SK-N-MC (cell line): Measurements from ENCODE around the gene PARS2.
A peak's percentile ranks its signal among the peaks of the same experiment; 100 is the strongest.

Source experiments
- DNase-seq: peaks from one replicate; pipeline ENCODE4 v3.0.0-alpha.2; 2011; ENCODE audit warnings: low read depth, low spot score
- H3K27ac ChIP-seq: fragments of 200-600 bp; sonication (generic); 2 replicates; pipeline ENCODE4 v1.5.1; 2016; ENCODE audit warnings: mixed run types
- H3K36me3 ChIP-seq: fragments of 200-600 bp; sonication (generic); 2 replicates; pipeline ENCODE4 v1.6.1; 2017; ENCODE audit warnings: antibody characterized with exemption, low read length, mixed read lengths; ENCODE audit not compliant: insufficient read depth
- H3K4me3 ChIP-seq: fragments of 200-600 bp; sonication (generic); 2 replicates; pipeline ENCODE4 v1.5.1; 2016
- H3K9ac ChIP-seq: fragments of 200-600 bp; sonication (generic); 2 replicates; pipeline ENCODE4 v1.8.0; 2017; ENCODE audit warnings: mixed run types, mixed read lengths; ENCODE audit not compliant: insufficient read length
- H3K9me3 ChIP-seq: fragments of 200-600 bp; sonication (generic); 2 replicates; pipeline ENCODE4 v1.6.1; 2017; ENCODE audit warnings: low read depth, mild to moderate bottlenecking, antibody characterized with exemption, low read length, moderate library complexity, mixed read lengths
- EZH2 ChIP-seq: fragments of 200-600 bp; sonication (generic); IDR thresholded peaks from one replicate; pipeline ENCODE4 v1.6.1; 2017; ENCODE audit warnings: antibody characterized with exemption
- FOXP2 ChIP-seq: optimal IDR thresholded peaks from 2 replicates; pipeline ENCODE3; 2011; ENCODE audit warnings: mild to moderate bottlenecking, moderate library complexity; ENCODE audit not compliant: insufficient read depth; ENCODE audit errors: extremely low read length, control extremely low read depth
- POLR2AphosphoS5 ChIP-seq: IDR thresholded peaks from 2 replicates; pipeline ENCODE4 v1.6.1; 2012; ENCODE audit warnings: mild to moderate bottlenecking, low read depth, low read length, borderline replicate concordance

PARS2 gene

GRCh38 chr1:54736685-54737084, 27.6 kb downstream of the PARS2 start:
- peaks cover 66% of the 10 kb centered on the region for H3K36me3 ChIP-seq
- TF ChIP-seq POLR2AphosphoS5 (no peak), FOXP2 (no peak), EZH2 (no peak)
- no peak overlapping the region for H3K9ac ChIP-seq
- H3K27ac ChIP-seq, result no peak overlapping the region
- DNase-seq, result no peak
- no peaks in the 10 kb centered on the region for H3K9me3 ChIP-seq
- no peak overlapping the region for H3K4me3 ChIP-seq

- H3K9ac ChIP-seq, result no peak overlapping the region
- DNase-seq, result no peak
- no peak overlapping the region for H3K4me3 ChIP-seq
- no peak overlapping the region for H3K27ac ChIP-seq
- H3K36me3 ChIP-seq, result peaks cover 70% of the 10 kb centered on the region
- H3K9me3 ChIP-seq, result no peaks in the 10 kb centered on the region
- TF ChIP-seq POLR2AphosphoS5 (no peak), FOXP2 (no peak), EZH2 (no peak)
These were observed 36.3 kb downstream of the PARS2 start for GRCh38 chr1:54728027-54728426.

- Histone ChIP-seq H3K27ac (no peak overlapping the region), H3K9me3 (no peaks in the 10 kb centered on the region), H3K36me3 (peaks cover 79% of the 10 kb centered on the region), H3K4me3 (no peak overlapping the region), H3K9ac (no peak overlapping the region)
- no peak for DNase-seq
- no peak for TF ChIP-seq EZH2
- TF ChIP-seq FOXP2, result no peak
- TF ChIP-seq POLR2AphosphoS5, result no peak
These were observed 39.6 kb downstream of the PARS2 start for GRCh38 chr1:54724771-54725170.

GRCh38 chr1:54723985-54724384, 40.3 kb downstream of the PARS2 start:
- peaks cover 82% of the 10 kb centered on the region for H3K36me3 ChIP-seq
- H3K4me3 ChIP-seq, result no peak overlapping the region
- DNase-seq, result no peak
- no peaks in the 10 kb centered on the region for H3K9me3 ChIP-seq
- H3K27ac ChIP-seq, result no peak overlapping the region
- H3K9ac ChIP-seq, result no peak overlapping the region
- TF ChIP-seq FOXP2 (no peak), EZH2 (no peak), POLR2AphosphoS5 (no peak)

GRCh38 chr1:54721719-54722118, 42.6 kb downstream of the PARS2 start:
- H3K9ac ChIP-seq, result no peak overlapping the region
- TF ChIP-seq EZH2, result no peak
- no peak overlapping the region for H3K27ac ChIP-seq
- DNase-seq, result no peak
- H3K4me3 ChIP-seq, result no peak overlapping the region
- peaks cover 90% of the 10 kb centered on the region for H3K36me3 ChIP-seq
- no peaks in the 10 kb centered on the region for H3K9me3 ChIP-seq

- Histone ChIP-seq H3K9me3 (no peaks in the 10 kb centered on the region), H3K9ac (peak overlapping the region; percentile 93), H3K4me3 (peak overlapping the region; percentile 96), H3K27ac (peak overlapping the region; percentile 22; the same call in 1 of the 2 replicates), H3K36me3 (peaks cover 38% of the 10 kb centered on the region)
- TF ChIP-seq FOXP2, result no peak
- no peak for TF ChIP-seq POLR2AphosphoS5
- no peak for TF ChIP-seq EZH2
- no peak for DNase-seq
These were observed 47.9 kb downstream of the PARS2 start for GRCh38 chr1:54716299-54717047.

- TF ChIP-seq FOXP2 (peak; percentile 38), POLR2AphosphoS5 (peak; percentile 98), EZH2 (no peak)
- Histone ChIP-seq H3K9me3 (no peaks in the 10 kb centered on the region), H3K36me3 (peaks cover 32% of the 10 kb centered on the region), H3K4me3 (peak within 1 kb of the TSS; percentile 96), H3K27ac (peak within 1 kb of the TSS; percentile 22; the same call in 1 of the 2 replicates), H3K9ac (peak within 1 kb of the TSS; percentile 93)
- peak; percentile 3 for DNase-seq
These were observed 48.6 kb downstream of the PARS2 start, which contains the start of gene TTC4 for GRCh38 chr1:54715493-54716298. Gene TTC4 (plus strand): TSS chr1:54715861. CDS start chr1:54715909, 48 bp downstream.

GRCh38 chr1:54714881-54715492, 49.3 kb downstream of the PARS2 start:
- H3K27ac ChIP-seq, result no peak overlapping the region
- peak overlapping the region; percentile 96 for H3K4me3 ChIP-seq
- H3K9ac ChIP-seq, result peak overlapping the region; percentile 34

More at GRCh38 chr1:54714881-54715492, 49.3 kb downstream of the PARS2 start:
- TF ChIP-seq FOXP2, result no peak
- TF ChIP-seq EZH2, result no peak
- no peak for TF ChIP-seq POLR2AphosphoS5
- Histone ChIP-seq H3K36me3 (peaks cover 25% of the 10 kb centered on the region), H3K9me3 (no peaks in the 10 kb centered on the region)
- no peak for DNase-seq
